SU-DHL-6 (cell line): ENCODE results near the gene RNF166.
A peak's percentile ranks its signal among the peaks of the same experiment; 100 is the strongest.

ENCODE experiments used
- H2AFZ ChIP-seq: fragments of 200-600 bp; sonication (generic); 2 replicates; pipeline ENCODE4 v1.6.1; 2014; ENCODE audit warnings: low read depth, mild to moderate bottlenecking, moderate library complexity, mixed read lengths, antibody characterized with exemption, low read length; ENCODE audit not compliant: severe bottlenecking
- H3F3A ChIP-seq: fragments of 200-600 bp; shearing (Covaris generic); 2 replicates; pipeline ENCODE4 v1.6.0; 2016; ENCODE audit warnings: antibody characterized with exemption, mild to moderate bottlenecking; ENCODE audit not compliant: insufficient read depth
- H3K27ac ChIP-seq: fragments of 200-600 bp; sonication (generic); 2 replicates; pipeline ENCODE4 v1.5.1; 2016; ENCODE audit warnings: low read depth, mild to moderate bottlenecking, low read length, moderate library complexity, mixed read lengths
- H3K27me3 ChIP-seq: fragments of 200-600 bp; sonication (generic), shearing (Covaris generic); 2 replicates; pipeline ENCODE4 v1.6.0; 2014; ENCODE audit warnings: mild to moderate bottlenecking, low read length
- H3K36me3 ChIP-seq: fragments of 200-600 bp; sonication (generic); 2 replicates; pipeline ENCODE4 v1.6.1; 2014; ENCODE audit warnings: mild to moderate bottlenecking, low read length, mixed read lengths
- H3K4me2 ChIP-seq: fragments of 300-600, 200-600 bp; shearing (Covaris generic), sonication (generic); 2 replicates; pipeline ENCODE4 v1.6.0; 2014; ENCODE audit warnings: low read length, low read depth, mild to moderate bottlenecking; ENCODE audit not compliant: poor library complexity, severe bottlenecking
- H3K4me3 ChIP-seq: fragments of 200-600 bp; sonication (generic); 2 replicates; pipeline ENCODE4 v1.5.1; 2014; ENCODE audit warnings: antibody characterized with exemption, low read length, mild to moderate bottlenecking, mixed read lengths; ENCODE audit not compliant: insufficient read depth, poor library complexity, severe bottlenecking
- H3K79me2 ChIP-seq: fragments of 200-600 bp; sonication (generic); 2 replicates; pipeline ENCODE4 v1.6.1; 2014; ENCODE audit warnings: mild to moderate bottlenecking, low read length, moderate library complexity; ENCODE audit not compliant: insufficient read depth
- H3K9ac ChIP-seq: fragments of 200-600 bp; sonication (generic); 2 replicates; pipeline ENCODE4 v1.7.0; 2014; ENCODE audit warnings: mild to moderate bottlenecking, low read length
- H3K9me2 ChIP-seq: fragments of 200-600 bp; sonication (generic); replicated peaks from 2 replicates; pipeline ENCODE4 v1.6.1; 2014; ENCODE audit warnings: low read length; ENCODE audit not compliant: insufficient read depth
- H3K9me3 ChIP-seq: fragments of 200-600 bp; sonication (generic); 2 replicates; pipeline ENCODE4 v1.6.1; 2014; ENCODE audit warnings: low read length, mixed read lengths; ENCODE audit not compliant: insufficient read depth
- H4K20me1 ChIP-seq: fragments of 200-600 bp; sonication (generic); 2 replicates; pipeline ENCODE4 v1.6.1; 2014; ENCODE audit warnings: low read depth, mild to moderate bottlenecking, antibody characterized with exemption, low read length, moderate library complexity, mixed read lengths
- EZH2phosphoT487 ChIP-seq: fragments of 200-600 bp; sonication (generic), shearing (Covaris generic); conservative IDR thresholded peaks from 2 replicates; pipeline ENCODE4 v1.6.1; 2018; ENCODE audit warnings: mild to moderate bottlenecking, antibody characterized with exemption, low read length, moderate library complexity, mixed read lengths
- TF ChIP-seq, protein P1 (sequence below): fragments of 200-600 bp; sonication (generic); IDR thresholded peaks from one replicate; pipeline ENCODE4 v1.5.1; 2017; ENCODE audit warnings: antibody characterized with exemption, mild to moderate bottlenecking, low read length, moderate library complexity; ENCODE audit not compliant: insufficient read depth, poor library complexity, severe bottlenecking

RNF166 gene

DNA sequence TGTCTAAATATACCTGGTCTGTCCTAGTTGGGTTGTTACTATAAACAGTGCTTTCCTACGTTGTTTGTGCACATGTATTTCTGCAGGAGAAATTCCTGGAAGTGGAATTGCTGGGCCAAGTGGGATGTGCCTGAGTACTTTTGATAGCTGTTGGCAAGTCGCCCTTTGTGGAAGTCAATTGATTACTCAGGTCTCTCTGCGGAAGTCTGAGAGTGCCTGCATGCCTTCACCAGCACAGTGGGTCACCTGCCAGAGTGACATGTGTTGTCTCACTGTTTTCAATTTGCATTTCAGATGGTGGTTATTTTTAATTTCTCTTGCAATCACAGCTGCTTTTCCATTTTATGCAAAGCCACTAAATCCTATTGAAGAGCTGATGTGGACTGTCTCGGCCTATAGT, 41.1 kb downstream of the RNF166 start:
- no peak overlapping the region for H3K4me3 ChIP-seq
- H4K20me1 ChIP-seq = 0 out of 2 replicates have a peak, but pooled peaks cover 2% of the 10 kb centered on the region
- no peaks in the 10 kb centered on the region for H3K9me3 ChIP-seq
- H3K9ac ChIP-seq = no peak overlapping the region
- TF ChIP-seq EZH2phosphoT487 = no peak
- TF ChIP-seq, protein P1, sequence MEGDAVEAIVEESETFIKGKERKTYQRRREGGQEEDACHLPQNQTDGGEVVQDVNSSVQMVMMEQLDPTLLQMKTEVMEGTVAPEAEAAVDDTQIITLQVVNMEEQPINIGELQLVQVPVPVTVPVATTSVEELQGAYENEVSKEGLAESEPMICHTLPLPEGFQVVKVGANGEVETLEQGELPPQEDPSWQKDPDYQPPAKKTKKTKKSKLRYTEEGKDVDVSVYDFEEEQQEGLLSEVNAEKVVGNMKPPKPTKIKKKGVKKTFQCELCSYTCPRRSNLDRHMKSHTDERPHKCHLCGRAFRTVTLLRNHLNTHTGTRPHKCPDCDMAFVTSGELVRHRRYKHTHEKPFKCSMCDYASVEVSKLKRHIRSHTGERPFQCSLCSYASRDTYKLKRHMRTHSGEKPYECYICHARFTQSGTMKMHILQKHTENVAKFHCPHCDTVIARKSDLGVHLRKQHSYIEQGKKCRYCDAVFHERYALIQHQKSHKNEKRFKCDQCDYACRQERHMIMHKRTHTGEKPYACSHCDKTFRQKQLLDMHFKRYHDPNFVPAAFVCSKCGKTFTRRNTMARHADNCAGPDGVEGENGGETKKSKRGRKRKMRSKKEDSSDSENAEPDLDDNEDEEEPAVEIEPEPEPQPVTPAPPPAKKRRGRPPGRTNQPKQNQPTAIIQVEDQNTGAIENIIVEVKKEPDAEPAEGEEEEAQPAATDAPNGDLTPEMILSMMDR = no peak
- no peak overlapping the region for H2AFZ ChIP-seq
- no peak overlapping the region for H3K4me2 ChIP-seq
- peaks cover 21% of the 10 kb centered on the region for H3F3A ChIP-seq
- peaks cover 23% of the 10 kb centered on the region for H3K79me2 ChIP-seq
- H3K36me3 ChIP-seq = no peaks in the 10 kb centered on the region
- no peak overlapping the region for H3K27ac ChIP-seq
- no peaks in the 10 kb centered on the region for H3K27me3 ChIP-seq
- H3K9me2 ChIP-seq = no peaks in the 10 kb centered on the region

DNA sequence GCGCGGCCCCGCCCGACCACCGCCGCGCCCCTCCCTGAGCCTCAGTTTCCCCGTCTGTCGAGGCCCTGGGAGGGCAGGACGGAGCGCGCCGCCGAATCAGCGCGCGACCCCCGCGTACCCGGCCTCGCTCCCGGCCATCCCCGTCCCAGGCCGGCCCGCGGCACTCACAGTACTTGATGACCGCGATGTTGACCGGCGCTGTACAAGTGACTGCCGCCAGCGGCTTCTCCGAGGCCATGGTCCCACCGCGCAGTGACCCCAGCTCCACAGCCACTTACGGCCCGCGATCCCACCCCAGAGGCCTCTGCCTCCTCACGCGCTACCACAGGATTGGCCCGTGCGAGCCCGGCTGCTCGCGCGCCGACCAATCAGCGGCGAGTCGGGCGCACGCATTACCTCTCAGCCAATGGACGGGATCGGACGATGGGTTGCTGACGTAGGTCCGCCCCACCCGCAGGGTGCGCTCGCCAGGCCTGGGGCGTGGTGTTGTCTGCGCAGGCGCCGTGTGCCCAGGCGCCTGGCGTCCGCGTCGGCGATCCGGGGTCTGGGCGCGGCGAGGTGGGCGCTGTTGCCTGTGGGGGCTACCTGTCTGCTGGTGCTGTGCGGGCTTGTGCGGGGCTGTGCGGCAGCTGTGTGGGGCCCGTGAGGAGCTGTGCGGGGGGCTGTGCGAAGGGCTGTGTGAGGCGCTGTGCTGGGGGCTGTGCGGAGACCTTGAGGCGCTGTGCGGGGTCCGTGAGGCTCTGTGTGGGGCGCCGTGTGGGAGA, 43.2 kb downstream of the RNF166 start, which contains the start of gene MVD:
TSS of gene MVD (minus strand) at position 249 of the 764 bp plus-strand sequence. CDS start at position 238, 11 bp downstream.
- Histone ChIP-seq H3K4me2 (peak within 1 kb of the TSS; percentile 92), H3K27ac (peak within 1 kb of the TSS; percentile 66), H3F3A (peaks cover 21% of the 10 kb centered on the region), H3K27me3 (no peaks in the 10 kb centered on the region), H4K20me1 (0 out of 2 replicates have a peak, but pooled peaks cover 2% of the 10 kb centered on the region), H3K9me2 (no peaks in the 10 kb centered on the region), H2AFZ (peak within 1 kb of the TSS; percentile 80), H3K9ac (peak within 1 kb of the TSS; percentile 94), H3K9me3 (no peaks in the 10 kb centered on the region), H3K79me2 (peaks cover 36% of the 10 kb centered on the region), H3K4me3 (peak within 1 kb of the TSS; percentile 90), H3K36me3 (no peaks in the 10 kb centered on the region)
- TF ChIP-seq, protein P1 = no peak
- no peak for TF ChIP-seq EZH2phosphoT487

GRCh38 chr16:88662222-88662842, 43.9 kb downstream of the RNF166 start:
- Histone ChIP-seq H3K27ac (peak overlapping the region; percentile 66), H3F3A (peaks cover 21% of the 10 kb centered on the region), H3K9me3 (no peaks in the 10 kb centered on the region), H3K9me2 (no peaks in the 10 kb centered on the region), H3K4me3 (peak overlapping the region; percentile 76), H4K20me1 (0 out of 2 replicates have a peak, but pooled peaks cover 2% of the 10 kb centered on the region), H3K27me3 (no peaks in the 10 kb centered on the region), H3K79me2 (peaks cover 36% of the 10 kb centered on the region), H3K36me3 (no peaks in the 10 kb centered on the region), H2AFZ (no peak overlapping the region), H3K4me2 (peak overlapping the region; percentile 91), H3K9ac (peak overlapping the region; percentile 94)
- TF ChIP-seq, protein P1 = no peak
- TF ChIP-seq EZH2phosphoT487 = no peak
